Measurements from ENCODE around the gene GSDMA.

- no peak for TF ChIP-seq YY1 (IDR thresholded peaks at IDR 0.05)
- no peak for TF ChIP-seq CTCF (IDR thresholded peaks at IDR 0.05; ENCODE audit: low read depth, low read length, missing input control)
- TF ChIP-seq, protein P1, sequence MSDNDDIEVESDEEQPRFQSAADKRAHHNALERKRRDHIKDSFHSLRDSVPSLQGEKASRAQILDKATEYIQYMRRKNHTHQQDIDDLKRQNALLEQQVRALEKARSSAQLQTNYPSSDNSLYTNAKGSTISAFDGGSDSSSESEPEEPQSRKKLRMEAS (IDR thresholded peaks at IDR 0.05) = no peak
- TF ChIP-seq JUND (IDR thresholded peaks at IDR 0.05) = no peak
- TF ChIP-seq HNF4G (IDR thresholded peaks at IDR 0.05) = no peak
- TF ChIP-seq EGR1 (IDR thresholded peaks at IDR 0.05; ENCODE audit: low read depth in 2 of 2) = no peak
- TF ChIP-seq FOXA1 (IDR thresholded peaks at IDR 0.05) = no peak
- no peak for TF ChIP-seq ZBTB33 (IDR thresholded peaks at IDR 0.05)
- TF ChIP-seq RAD21 (IDR thresholded peaks at IDR 0.05) = no peak
- TF ChIP-seq REST (IDR thresholded peaks at IDR 0.05) = no peak
- no peak for TF ChIP-seq TAF1 (conservative IDR thresholded peaks at IDR 0.05)
- TF ChIP-seq SP1 (IDR thresholded peaks at IDR 0.05) = no peak
- TF ChIP-seq, protein P2, sequence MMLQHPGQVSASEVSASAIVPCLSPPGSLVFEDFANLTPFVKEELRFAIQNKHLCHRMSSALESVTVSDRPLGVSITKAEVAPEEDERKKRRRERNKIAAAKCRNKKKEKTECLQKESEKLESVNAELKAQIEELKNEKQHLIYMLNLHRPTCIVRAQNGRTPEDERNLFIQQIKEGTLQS (IDR thresholded peaks at IDR 0.05) = no peak
Observed at GRCh38 chr17:40015998-40016985, 53.5 kb downstream of the GSDMA start.
